GM18507 (cell line): ENCODE measurements around the gene CNOT4.
"Not testable (repeated sequence)": the region's sequence is repeated elsewhere in the genome, so short reads cannot be mapped to it uniquely, and the experiment has no call there.

ENCODE experiments used
- DNase-seq: peaks from one replicate; pipeline ENCODE4 v3.0.0; 2011; ENCODE audit warnings: low read depth; ENCODE audit not compliant: insufficient read length; ENCODE audit errors: extremely low spot score
- FAIRE-seq: peaks from 2 replicates; lab custom pipeline; 2011; peaks lifted over from hg19 to GRCh38; lab: Jason Lieb, UNC

CNOT4 gene

DNA sequence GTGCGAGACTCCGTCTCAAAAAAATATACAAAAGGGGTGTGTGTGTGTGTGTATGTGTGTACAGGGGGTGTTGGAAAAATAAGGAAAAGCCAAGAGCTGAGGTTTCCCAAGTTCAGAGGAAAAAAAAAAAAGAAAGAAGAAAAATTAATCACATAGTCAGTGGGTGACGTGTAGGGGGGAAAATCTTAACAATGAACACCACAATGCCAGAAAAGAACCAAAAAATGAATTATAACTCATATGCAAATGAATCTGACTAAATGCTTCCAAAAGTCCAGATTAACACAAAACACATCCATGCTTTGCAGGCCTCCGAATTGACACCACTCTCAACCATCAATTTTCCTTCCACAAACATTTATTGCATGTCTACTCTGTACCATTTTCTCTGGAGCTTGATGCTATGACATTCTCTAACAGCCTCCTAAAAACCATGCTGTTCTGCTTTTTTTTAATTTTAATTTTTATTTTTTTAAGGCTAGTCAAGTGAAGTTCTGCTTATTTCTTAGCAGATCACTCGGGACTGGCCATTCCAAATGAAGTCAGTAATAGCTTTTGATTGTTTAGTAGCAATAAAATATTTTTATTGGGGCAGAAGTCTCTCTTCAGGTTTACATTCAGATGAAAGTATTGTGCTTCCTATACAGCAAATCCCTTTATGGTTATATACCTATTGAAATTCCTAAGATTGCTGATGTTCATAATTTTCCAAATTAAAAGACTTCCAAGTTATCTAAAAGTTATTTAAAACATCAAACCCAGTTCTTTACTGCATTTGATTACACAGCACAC is 133.8 kb downstream of the CNOT4 start:
- DNase-seq (no peak), FAIRE-seq (no peak)

DNA sequence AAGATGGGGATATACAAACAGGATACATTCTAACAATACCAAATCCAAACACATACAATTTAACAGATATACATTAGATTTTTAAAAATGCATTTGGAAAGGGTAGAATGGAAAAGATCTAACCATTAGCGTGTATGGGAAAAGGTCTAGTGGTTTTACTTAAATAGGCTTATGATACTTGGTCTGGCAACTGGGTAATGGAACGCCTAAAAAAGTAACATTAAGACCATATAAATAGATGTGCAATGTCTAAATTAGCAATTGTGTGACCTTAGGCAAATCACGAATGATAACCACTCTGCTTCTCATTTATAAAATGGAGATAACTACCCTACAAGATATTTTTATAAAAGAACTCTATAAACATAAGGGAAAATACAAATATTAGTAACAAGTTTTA is 135.2 kb downstream of the CNOT4 start:
- FAIRE-seq (no peak), DNase-seq (no peak)

DNA sequence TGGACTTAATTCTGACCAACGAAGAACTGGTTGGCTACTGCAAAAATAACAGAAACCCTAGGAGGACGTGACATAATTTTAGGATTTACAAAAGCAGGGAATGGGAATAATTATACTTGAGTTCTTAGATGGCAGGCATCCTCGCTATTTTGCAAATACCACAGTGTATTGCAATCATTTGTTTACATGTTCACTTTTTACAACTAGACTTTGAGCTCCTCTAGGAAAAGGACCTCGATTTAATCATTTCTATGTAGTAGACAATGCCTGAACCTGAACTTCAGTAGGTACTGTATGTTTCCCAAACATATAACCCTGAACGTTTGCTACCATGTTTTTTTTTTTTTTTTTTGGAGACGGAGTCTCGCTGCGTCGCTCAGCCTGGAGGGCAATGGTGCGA is 137.7 kb downstream of the CNOT4 start:
- DNase-seq (no peak), FAIRE-seq (no peak)

DNA sequence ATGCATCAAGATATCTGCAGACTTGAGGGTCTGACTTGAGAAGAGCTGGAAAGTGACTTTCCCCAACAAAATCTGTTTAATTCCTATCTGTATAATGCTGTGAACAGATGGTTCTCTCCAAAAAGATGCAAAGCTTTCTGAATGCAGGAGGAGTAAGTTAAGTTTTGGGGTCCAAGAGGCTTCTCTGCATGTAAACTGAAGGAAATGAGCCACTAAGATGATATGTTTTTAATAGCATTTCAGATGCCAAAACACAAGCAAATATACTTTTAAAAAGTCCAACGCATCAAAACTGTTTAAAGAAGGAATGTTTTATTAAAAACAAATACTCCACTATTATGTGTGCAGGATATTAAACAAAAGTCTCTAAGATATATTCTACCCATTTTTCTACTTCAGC is 139.2 kb downstream of the CNOT4 start:
- no peak for DNase-seq
- FAIRE-seq = no peak

DNA sequence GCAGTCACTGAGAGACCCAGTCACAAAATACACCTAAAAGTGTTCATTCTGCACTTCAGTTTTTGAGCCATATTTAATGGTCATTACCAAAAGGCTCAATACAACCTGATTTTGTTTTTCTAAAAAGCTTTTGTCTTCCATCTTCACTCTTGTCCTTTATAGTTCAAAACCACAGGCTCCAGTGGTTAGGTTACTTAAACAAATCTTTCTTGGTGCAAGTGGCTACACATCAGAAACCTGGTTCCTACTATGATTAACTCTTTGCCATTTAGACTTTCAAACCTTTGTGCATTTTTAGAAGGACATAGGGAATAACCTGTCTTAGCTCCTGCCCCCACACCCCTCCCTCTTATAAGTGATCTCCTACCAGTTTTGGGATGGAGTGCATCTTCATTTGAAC is 140.5 kb downstream of the CNOT4 start:
- no peak for DNase-seq
- FAIRE-seq = no peak

DNA sequence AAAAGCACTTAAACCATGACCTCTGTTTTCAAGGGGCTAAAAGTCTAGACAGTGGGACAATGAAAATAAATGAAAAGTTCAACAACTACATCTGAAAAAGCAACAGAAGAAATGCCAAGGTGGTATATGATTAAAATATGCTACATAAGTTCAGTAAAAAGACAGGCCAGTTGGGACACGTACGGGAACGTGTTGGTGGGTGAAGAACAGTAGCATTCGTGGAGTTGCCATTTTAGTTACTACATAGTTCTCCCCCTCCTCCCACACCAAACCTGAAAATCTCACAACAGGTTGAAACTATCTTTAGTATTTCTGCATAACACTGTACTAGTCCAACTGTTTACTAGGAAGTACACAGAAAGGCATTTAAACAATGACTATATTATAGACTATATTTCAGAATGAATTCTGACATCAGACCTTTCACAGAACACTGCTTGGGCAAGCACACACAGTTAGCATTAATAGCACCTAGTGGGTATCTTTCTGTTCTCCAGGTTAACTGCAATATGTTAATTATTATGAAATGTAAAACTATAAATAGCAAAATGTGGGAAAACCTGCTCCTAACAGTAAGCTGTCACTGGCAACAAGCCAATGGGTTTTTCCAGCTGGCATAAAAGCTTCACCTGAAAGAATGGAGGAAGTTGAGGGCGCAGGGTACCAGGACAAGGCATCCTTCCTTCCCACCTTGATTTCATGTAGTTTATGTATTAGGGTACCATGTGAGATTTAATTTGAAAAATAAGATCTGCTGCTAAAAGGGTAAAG is 141.3 kb downstream of the CNOT4 start:
- DNase-seq = no peak
- no peak for FAIRE-seq

DNA sequence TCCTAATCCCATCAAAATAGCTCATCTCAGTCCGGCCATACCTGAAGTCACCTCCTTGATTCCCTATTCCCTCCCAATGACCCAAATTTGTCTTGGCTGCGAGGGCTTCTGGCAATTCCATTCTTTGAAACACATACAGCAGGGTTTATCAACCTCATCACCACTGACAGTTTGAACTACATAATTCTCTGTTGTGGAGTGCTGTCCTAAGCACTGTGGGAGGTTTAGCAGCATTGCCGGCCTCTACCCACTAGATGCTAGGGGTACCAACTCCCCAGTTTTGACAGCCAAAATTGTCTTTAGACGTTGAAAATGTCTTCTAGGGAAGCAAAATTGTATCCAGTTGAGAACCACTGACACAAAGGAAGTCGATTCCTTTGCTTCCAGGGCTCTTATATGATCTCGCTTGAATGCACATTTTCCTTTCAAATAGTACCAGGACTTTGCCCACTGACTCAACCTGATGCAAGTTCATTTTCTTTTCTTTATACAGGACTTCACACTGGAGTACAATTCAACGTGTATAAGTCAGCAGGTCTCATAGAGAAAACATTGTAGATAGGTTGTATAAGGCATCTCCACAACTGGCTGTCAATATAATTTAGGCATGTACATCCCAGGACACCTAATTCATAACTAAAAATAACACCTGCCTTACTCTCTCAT is 142.9 kb downstream of the CNOT4 start:
- no peak for FAIRE-seq
- DNase-seq = no peak

DNA sequence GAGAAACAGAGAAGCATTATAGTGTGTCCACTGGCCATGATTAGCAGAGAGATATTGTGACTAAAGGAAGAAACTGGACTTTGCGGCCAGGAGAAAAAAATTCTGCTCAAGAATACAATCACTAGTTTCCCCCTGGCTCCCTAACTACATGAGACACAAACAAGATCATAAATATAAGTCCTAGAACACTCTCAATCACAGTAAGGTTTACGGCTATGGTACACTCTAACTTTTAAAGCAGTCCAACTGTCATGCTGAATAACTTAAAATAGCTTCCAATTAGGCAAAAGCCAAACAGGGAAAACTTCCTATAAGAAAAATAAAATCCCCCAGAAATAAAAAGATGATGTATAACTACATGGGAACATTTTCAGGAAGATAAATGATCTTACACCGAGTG is 144.2 kb downstream of the CNOT4 start:
- FAIRE-seq (no peak), DNase-seq (no peak)

DNA sequence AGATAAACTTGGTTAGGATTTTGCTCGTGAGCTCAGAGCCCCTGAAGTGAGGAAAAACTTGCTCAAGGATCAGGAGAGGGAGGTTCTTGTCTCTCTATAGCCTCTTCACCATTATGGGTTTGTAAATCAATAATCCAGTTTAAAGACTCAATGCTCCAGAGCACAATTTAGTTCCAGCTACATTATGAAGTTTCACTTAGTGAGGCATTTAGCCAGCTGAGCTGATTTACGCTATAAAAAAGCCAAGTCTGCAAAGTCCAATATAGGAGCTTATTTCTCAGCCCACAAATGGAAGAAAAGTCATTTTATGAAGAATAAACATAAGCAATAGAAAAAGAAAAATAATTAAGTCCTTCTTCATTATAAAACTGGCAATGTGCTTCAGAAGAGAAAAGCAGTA is 145.7 kb downstream of the CNOT4 start:
- FAIRE-seq = no peak
- DNase-seq = no peak

DNA sequence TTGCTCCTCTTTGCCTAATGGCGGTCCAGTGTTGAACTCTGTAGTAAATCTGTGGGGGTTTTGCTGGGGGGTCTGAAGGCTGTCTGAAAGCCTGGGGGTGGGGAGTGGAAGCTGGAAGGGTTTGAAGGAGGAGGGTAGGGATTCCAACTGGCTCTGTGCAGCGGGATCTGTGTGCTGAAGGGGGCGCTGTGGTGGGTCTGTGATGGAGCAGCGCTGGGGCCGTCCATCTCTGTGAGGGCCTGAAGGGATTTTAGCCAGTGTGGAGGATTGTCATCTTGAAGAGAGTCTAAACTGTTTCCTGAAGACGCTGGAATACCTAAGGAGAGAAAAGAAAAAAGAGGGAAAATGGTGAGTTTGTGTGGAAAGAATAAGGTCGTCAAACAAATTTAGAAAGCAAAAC is 147.0 kb downstream of the CNOT4 start:
- DNase-seq (no peak), FAIRE-seq (no peak)

DNA sequence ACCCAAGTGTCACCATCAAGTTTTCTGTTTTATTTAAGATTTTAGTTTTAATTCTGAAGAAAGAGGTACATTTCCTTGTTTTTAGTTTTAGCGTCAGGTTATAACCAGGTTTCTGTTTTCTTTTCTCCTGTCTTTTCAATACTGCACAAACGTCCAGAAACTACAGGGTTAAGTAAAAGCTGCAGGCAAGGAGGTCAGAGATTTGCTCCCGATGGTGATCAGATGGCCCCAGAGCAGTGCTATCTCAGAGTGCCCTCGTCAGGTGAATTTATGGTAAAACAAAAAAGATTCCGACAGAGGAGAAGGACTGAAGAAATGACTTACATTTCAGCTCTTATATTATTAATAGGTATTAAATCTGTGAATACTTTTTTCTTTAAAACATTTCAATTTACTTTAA is 148.1 kb downstream of the CNOT4 start:
- no peak for FAIRE-seq

DNA sequence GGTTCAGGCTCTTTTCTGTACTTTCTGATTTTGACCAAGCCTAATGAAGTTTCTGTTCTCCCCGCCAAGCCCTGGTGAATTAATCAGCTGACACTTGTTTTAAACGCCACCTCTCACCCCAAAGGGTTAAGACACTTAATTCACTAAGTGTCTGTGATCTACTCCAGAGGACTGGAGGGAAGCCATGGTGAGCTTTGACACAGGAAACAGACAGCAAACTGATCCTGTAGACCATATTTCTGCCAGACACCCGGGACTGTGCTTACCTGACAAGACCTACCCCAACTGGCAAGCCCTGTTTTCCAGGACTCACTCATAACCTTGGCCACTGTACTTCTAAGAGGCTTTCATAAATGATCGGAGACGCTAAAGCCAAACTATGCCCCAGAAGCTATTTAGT is 150.3 kb downstream of the CNOT4 start:
- DNase-seq = no peak
- FAIRE-seq = no peak

More for the DNA sequence above, 148.1 kb downstream of the CNOT4 start:
- no peak for DNase-seq

DNA sequence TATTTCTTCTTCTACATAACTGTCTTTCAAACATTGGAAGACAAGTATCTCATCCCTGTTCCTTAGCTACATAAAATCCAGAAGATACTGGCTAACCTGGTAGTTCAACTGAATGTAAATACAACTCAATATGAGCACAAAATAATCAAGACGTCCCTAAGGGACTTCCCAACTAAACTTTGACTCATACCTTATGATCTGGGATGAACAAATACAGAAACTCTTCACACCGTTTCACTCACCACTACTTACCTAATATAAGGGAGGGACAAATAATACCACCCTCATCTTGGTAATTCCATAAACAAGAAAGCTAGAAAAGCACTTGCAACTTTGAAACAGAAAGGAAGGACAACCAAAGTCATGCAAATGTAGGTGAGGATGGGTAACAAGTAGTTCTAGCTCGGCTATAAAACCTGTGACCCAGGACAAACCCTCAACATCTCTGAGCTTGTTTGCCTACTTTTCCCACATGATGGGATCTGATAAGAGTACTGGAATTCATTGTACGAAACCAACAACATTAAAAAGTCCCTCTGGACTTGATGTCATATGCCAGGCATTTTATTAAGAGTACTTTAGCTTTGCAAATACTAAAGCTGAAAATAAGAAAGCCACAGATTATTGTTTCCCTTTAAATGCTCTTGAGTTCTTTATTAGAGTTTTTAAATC is 154.4 kb downstream of the CNOT4 start:
- no peak for FAIRE-seq
- no peak for DNase-seq

DNA sequence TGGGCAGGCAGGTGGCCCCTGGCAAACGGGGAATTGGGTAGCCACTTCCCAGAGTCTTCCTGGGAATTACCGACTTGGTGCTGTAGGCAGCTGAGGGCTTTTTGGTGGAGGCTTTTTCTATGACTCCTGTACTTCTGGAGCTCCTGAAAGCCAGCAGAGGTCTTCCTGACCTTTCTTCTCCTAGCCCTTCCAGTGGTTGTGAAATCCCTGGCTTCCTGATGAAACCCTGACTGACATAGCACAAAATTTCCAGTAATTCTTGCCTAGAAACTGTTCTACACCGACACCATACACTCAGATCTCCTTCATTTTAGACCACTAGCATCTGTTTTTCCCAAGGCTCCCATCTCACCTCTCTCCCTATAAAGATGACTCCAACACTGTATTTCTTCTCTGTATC is 156.1 kb downstream of the CNOT4 start:
- FAIRE-seq (no peak), DNase-seq (no peak)

DNA sequence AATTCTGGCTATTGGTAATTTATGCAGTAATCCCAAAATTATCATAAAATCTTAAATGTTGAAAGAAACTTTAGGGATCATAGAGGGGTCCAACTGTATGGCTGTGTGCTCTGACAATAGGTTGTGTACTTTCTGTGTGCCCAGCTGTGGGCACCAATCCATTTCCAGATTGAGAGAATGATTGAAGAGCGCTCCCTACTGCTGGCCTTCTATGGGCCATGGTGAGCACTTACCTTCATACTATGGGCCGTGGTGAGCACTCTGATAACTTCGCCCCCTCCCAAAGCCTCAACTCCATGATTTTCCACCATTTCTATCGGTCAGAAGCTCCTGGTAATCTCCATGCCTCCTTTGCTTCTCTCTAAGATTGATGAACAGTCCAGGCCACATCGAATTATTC is 157.6 kb downstream of the CNOT4 start:
- DNase-seq (no peak), FAIRE-seq (no peak)

DNA sequence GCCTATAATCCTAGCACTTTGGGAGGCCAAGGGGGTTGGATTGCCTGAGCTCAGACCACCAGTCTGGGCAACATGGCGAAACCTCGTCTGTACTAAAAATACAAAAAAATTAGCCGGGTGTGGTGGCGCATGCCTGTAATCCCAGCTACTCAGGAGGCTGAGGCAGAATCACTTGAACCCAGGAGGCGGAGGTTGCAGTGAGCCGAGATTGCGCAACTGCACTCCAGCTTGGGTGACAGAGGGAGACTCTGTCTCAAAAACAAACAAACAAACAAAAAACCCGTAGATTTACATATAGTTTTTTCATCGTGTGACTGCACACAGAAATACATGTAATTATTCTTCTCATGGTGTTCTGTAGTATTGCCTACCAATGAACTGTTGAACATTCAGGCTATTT is 158.8 kb downstream of the CNOT4 start:
- not testable (repeated sequence) for FAIRE-seq, DNase-seq

DNA sequence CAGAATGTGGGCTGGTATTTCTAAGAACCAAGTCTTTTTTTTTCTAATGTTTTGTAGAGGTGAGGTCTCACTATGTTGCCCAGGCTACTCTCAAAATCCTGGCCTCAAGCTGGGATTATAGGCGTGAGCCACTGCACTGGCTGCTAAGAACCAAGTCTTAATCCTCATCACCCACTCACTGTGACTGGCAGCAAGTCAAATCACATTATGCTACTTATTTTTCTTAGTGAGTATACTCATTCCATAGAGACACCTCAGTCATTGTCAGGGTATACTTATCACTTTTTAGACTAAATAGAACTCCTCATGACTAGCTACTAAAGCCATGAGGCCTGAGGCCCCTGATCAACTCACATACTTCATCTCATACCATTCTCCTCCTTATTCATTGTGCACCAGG is 160.2 kb downstream of the CNOT4 start:
- DNase-seq = no peak
- no peak for FAIRE-seq

DNA sequence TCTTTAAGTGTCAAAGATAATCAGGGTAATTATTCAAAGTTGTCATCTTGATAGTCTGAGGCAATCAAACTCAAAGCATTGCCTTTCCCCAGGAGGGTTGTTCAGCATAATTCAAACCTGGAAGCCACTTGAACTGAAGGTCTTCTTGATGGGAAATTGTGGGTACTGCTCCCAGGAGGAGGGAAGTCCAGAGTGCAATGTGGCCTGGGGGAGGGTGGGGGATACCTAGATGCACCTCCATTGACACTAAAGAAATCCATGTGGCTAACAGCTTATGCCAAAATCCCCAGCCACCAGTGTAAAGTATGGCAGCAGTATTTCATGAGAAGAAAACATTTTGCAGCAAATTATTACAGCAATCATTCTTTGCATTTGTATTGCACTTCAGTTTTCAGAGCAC is 161.4 kb downstream of the CNOT4 start:
- DNase-seq = no peak
- no peak for FAIRE-seq

DNA sequence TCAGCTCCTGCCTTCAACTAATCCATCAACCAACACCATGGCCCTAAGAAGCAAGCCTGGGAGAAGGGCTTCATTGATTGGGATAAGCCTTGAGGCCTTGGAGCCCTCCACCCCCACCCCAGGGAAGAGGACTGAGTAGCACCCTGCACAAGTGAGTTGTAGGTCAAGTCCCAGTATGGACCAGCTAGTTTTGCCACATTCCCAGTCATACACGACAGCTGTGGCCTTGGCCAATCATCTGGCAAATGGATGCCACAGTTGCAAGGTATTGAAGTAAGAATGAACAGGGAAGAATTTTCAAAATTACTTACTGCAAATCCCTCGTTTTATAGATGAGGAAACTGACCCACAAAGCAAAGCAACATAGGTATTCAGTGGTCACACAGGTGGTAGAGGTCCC is 166.5 kb downstream of the CNOT4 start:
- FAIRE-seq (no peak), DNase-seq (no peak)

DNA sequence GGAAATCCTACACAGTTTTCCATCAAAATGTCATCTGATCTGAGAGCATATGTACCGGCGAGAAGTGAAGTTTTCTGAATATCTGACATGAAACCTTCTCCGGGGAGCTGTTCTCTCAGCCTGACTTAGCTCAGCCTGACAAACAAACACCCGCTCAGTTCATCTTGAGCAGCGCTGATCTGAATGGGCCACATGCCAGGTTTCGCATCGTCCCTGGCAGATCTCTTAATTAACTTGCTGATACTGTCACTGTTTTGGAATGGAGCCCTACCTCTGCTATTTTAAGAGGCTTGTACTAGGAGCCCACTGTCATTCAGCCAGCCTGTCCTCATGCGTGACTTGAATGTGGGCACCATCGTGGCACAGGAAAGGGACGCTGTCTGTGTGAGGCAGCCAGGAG is 167.0 kb downstream of the CNOT4 start:
- DNase-seq (no peak), FAIRE-seq (no peak)
